Ishikawa (cell line): ENCODE data around the gene GDAP1L1.

Source experiments
- CEBPB ChIP-seq: IDR thresholded peaks from 2 replicates; pipeline ENCODE4 v1.6.1; 2012
- CREB1 ChIP-seq: IDR thresholded peaks from 2 replicates; pipeline ENCODE4 v1.6.1; 2012; ENCODE audit warnings: low read depth
- EGR1 ChIP-seq: IDR thresholded peaks from 2 replicates; pipeline ENCODE4 v1.6.1; 2012
- EP300 ChIP-seq: IDR thresholded peaks from 2 replicates; pipeline ENCODE4 v1.6.1; 2012; ENCODE audit warnings: borderline replicate concordance
- FOXM1 ChIP-seq: IDR thresholded peaks from 2 replicates; pipeline ENCODE4 v1.6.1; 2012; ENCODE audit warnings: low read depth, borderline replicate concordance
- NFIC ChIP-seq: IDR thresholded peaks from 2 replicates; pipeline ENCODE4 v1.6.1; 2012
- RAD21 ChIP-seq: IDR thresholded peaks from 2 replicates; pipeline ENCODE4 v1.6.1; 2012; ENCODE audit warnings: low read depth
- TAF1 ChIP-seq: IDR thresholded peaks from 2 replicates; pipeline ENCODE4 v1.6.1; 2012; ENCODE audit warnings: low read depth, mild to moderate bottlenecking
- TCF12 ChIP-seq: IDR thresholded peaks from 2 replicates; pipeline ENCODE4 v1.6.1; 2012; ENCODE audit warnings: low read depth
- TEAD4 ChIP-seq: IDR thresholded peaks from 2 replicates; pipeline ENCODE4 v1.6.1; 2012
- USF1 ChIP-seq: IDR thresholded peaks from 2 replicates; pipeline ENCODE4 v1.6.1; 2012
- YY1 ChIP-seq: IDR thresholded peaks from 2 replicates; pipeline ENCODE4 v1.6.1; 2012; ENCODE audit warnings: low read depth
- ZBTB7A ChIP-seq: IDR thresholded peaks from 2 replicates; pipeline ENCODE4 v1.6.1; 2012; ENCODE audit warnings: low read depth
- TF ChIP-seq, protein P1 (sequence below): IDR thresholded peaks from 2 replicates; pipeline ENCODE4 v1.6.1; 2012; ENCODE audit warnings: low read depth, mild to moderate bottlenecking
- TF ChIP-seq, protein P2 (sequence below): IDR thresholded peaks from 2 replicates; pipeline ENCODE4 v1.6.1; 2012

The GDAP1L1 gene

GRCh38 chr20:44222027-44222426 lies 25.1 kb upstream of the GDAP1L1 start:
- TF ChIP-seq TAF1 (no peak), FOXM1 (no peak), CEBPB (no peak), TEAD4 (no peak), CREB1 (no peak), TCF12 (no peak), ZBTB7A (no peak), RAD21 (no peak), NFIC (no peak), EP300 (no peak), EGR1 (no peak), YY1 (no peak), USF1 (no peak)
- TF ChIP-seq, protein P1, sequence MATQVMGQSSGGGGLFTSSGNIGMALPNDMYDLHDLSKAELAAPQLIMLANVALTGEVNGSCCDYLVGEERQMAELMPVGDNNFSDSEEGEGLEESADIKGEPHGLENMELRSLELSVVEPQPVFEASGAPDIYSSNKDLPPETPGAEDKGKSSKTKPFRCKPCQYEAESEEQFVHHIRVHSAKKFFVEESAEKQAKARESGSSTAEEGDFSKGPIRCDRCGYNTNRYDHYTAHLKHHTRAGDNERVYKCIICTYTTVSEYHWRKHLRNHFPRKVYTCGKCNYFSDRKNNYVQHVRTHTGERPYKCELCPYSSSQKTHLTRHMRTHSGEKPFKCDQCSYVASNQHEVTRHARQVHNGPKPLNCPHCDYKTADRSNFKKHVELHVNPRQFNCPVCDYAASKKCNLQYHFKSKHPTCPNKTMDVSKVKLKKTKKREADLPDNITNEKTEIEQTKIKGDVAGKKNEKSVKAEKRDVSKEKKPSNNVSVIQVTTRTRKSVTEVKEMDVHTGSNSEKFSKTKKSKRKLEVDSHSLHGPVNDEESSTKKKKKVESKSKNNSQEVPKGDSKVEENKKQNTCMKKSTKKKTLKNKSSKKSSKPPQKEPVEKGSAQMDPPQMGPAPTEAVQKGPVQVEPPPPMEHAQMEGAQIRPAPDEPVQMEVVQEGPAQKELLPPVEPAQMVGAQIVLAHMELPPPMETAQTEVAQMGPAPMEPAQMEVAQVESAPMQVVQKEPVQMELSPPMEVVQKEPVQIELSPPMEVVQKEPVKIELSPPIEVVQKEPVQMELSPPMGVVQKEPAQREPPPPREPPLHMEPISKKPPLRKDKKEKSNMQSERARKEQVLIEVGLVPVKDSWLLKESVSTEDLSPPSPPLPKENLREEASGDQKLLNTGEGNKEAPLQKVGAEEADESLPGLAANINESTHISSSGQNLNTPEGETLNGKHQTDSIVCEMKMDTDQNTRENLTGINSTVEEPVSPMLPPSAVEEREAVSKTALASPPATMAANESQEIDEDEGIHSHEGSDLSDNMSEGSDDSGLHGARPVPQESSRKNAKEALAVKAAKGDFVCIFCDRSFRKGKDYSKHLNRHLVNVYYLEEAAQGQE, result no peak
- TF ChIP-seq, protein P2, sequence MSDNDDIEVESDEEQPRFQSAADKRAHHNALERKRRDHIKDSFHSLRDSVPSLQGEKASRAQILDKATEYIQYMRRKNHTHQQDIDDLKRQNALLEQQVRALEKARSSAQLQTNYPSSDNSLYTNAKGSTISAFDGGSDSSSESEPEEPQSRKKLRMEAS, result no peak

DNA sequence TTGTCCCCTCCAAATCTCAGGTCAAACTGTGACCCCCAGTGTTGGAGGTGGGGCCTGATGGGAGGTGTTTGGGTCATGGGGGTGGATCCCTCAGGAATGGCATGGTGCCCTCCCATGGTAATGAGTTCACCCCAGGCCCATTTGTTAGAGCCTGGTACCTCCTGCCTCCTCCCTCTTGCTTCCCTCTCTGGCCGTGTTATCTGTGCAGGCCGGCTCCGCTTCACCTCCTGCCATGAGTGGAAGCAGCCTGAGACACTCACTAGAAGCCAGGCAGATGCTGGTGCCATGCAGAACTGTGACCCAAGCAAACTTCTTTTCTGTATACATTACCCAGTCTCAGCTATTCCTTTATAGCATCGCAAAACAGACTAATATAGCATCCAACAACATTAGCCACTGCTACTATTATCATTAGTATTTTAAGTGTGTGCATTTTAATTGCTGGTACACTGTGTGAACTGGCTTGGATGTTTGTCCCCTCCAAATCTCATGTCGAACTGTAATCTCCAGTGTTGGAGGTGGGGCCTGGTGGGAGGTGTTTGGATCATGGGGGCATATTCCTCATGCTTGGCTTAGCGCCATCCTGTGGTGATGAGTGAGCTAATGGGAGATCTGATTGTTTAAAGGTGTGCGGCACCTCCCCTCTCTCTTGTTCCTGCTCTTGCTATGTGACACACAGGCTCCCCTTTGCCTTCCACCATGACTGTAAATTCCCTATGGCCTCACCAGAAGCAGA lies 24.3 kb upstream of the GDAP1L1 start:
- TF ChIP-seq, protein P2, result no peak
- TF ChIP-seq FOXM1 (no peak), ZBTB7A (no peak), TEAD4 (no peak), NFIC (no peak), EP300 (no peak), TCF12 (no peak), TAF1 (no peak), EGR1 (no peak), CREB1 (no peak), USF1 (no peak), YY1 (no peak), RAD21 (no peak)
- TF ChIP-seq, protein P1, result no peak

DNA sequence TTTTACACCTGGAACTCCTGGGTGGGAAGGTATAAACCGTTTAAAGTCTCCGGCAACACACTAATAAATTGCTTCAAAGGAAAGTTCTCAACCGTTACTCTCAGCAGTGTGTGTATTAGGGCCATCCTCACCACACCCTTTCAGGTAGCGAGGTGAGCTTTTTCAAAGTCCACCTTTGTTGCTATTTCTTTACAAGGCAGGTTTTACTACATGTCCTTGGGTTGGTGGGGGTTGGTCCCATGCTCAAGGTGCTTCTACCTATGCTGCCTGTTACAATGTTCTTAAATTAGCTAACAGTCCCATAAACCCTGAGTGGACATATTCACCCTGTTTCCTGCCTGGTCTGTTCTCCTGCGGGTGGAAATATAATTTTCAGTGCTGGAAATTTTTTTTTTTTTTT lies 23.4 kb upstream of the GDAP1L1 start:
- TF ChIP-seq TAF1, result no peak

- TF ChIP-seq USF1, result no peak
- TF ChIP-seq FOXM1, result no peak
- TF ChIP-seq CREB1, result no peak
- no peak for TF ChIP-seq TEAD4
- no peak for TF ChIP-seq TAF1
- TF ChIP-seq, protein P2, result no peak
- TF ChIP-seq CEBPB, result no peak
- TF ChIP-seq ZBTB7A, result no peak
- TF ChIP-seq EGR1, result no peak
- TF ChIP-seq RAD21, result no peak
- TF ChIP-seq EP300, result no peak
- no peak for TF ChIP-seq YY1
- TF ChIP-seq NFIC, result no peak
- TF ChIP-seq TCF12, result no peak
- TF ChIP-seq, protein P1, result no peak
Measured at GRCh38 chr20:44224637-44225036, 22.5 kb upstream of the GDAP1L1 start.
